Measurements from ENCODE around the gene CDC20.

CDC20 gene

DNA sequence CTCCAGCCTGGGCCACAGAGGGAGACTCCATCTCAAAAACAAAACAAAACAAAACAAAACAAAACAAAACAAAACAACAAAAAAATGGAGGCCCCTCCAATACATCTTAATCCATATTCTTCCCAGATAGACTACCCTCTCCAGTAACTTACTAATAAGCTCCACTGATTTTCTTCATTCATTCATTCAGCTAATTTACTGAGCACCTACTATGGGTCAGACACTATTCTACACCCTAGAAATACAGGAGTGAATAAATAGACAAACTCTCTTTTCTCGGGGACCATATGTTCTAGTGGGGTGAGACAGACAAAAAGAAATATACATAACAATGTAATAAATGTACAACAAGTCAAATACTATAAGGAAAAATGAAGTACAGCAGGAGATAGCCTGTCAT lies 7.8 kb upstream of the CDC20 start:
- TF ChIP-seq TAF1 (IDR thresholded peaks at IDR 0.05; ENCODE audit: borderline replicate concordance, insufficient read depth, low read length) (no peak), POLR2AphosphoS5 (IDR thresholded peaks at IDR 0.05; ENCODE audit: low read depth, low read length) (no peak), FOXP2 (optimal IDR thresholded peaks at IDR 0.05; ENCODE audit: borderline replicate concordance, extremely low read depth, extremely low read length, insufficient read depth) (no peak), SIN3A (IDR thresholded peaks at IDR 0.05; ENCODE audit: borderline replicate concordance, insufficient read depth, low read length) (no peak), REST (IDR thresholded peaks at IDR 0.05; ENCODE audit: insufficient read depth in 1 of 2, low read depth in 2 of 2, low read length in 2 of 2) (no peak)

- TF ChIP-seq TAF1 (IDR thresholded peaks at IDR 0.05; ENCODE audit: borderline replicate concordance, insufficient read depth, low read length) (no peak), REST (IDR thresholded peaks at IDR 0.05; ENCODE audit: insufficient read depth in 1 of 2, low read depth in 2 of 2, low read length in 2 of 2) (no peak), FOXP2 (optimal IDR thresholded peaks at IDR 0.05; ENCODE audit: borderline replicate concordance, extremely low read depth, extremely low read length, insufficient read depth) (no peak), SIN3A (IDR thresholded peaks at IDR 0.05; ENCODE audit: borderline replicate concordance, insufficient read depth, low read length) (no peak), POLR2AphosphoS5 (IDR thresholded peaks at IDR 0.05; ENCODE audit: low read depth, low read length) (no peak)
These were observed 7.1 kb upstream of the CDC20 start for GRCh38 chr1:43351421-43352350.

GRCh38 chr1:43352351-43352705 lies 6.5 kb upstream of the CDC20 start:
- no peak for TF ChIP-seq SIN3A (IDR thresholded peaks at IDR 0.05; ENCODE audit: borderline replicate concordance, insufficient read depth, low read length)
- TF ChIP-seq REST (IDR thresholded peaks at IDR 0.05; ENCODE audit: insufficient read depth in 1 of 2, low read depth in 2 of 2, low read length in 2 of 2): no peak
- no peak for TF ChIP-seq TAF1 (IDR thresholded peaks at IDR 0.05; ENCODE audit: borderline replicate concordance, insufficient read depth, low read length)
- no peak for TF ChIP-seq FOXP2 (optimal IDR thresholded peaks at IDR 0.05; ENCODE audit: borderline replicate concordance, extremely low read depth, extremely low read length, insufficient read depth)
- TF ChIP-seq POLR2AphosphoS5 (IDR thresholded peaks at IDR 0.05; ENCODE audit: low read depth, low read length): no peak

GRCh38 chr1:43352881-43353280 lies 5.9 kb upstream of the CDC20 start:
- TF ChIP-seq SIN3A (IDR thresholded peaks at IDR 0.05; ENCODE audit: borderline replicate concordance, insufficient read depth, low read length) (no peak), FOXP2 (optimal IDR thresholded peaks at IDR 0.05; ENCODE audit: borderline replicate concordance, extremely low read depth, extremely low read length, insufficient read depth) (no peak), POLR2AphosphoS5 (IDR thresholded peaks at IDR 0.05; ENCODE audit: low read depth, low read length) (no peak), TAF1 (IDR thresholded peaks at IDR 0.05; ENCODE audit: borderline replicate concordance, insufficient read depth, low read length) (no peak), REST (IDR thresholded peaks at IDR 0.05; ENCODE audit: insufficient read depth in 1 of 2, low read depth in 2 of 2, low read length in 2 of 2) (no peak)
